Ectodermal cell (in vitro differentiated cells): ENCODE measurements around the gene PRND.
"Not testable (repeated sequence)": the region's sequence is repeated elsewhere in the genome, so short reads cannot be mapped to it uniquely, and the experiment has no call there.

Experiments used
- H3K27ac ChIP-seq: 2 replicates; pipeline ENCODE4 v1.7.0; 2013; ENCODE audit warnings: mild to moderate bottlenecking, low read depth, low read length; ENCODE audit not compliant: insufficient read depth, poor library complexity, severe bottlenecking
- H3K27me3 ChIP-seq: 2 replicates; pipeline ENCODE4 v1.7.0; 2013; ENCODE audit warnings: mild to moderate bottlenecking, low read length; ENCODE audit not compliant: insufficient read depth, control insufficient read depth, poor library complexity, severe bottlenecking
- H3K36me3 ChIP-seq: one replicate; pipeline ENCODE4 v1.7.0; 2013; ENCODE audit warnings: low read length; ENCODE audit not compliant: control insufficient read depth, insufficient read depth
- H3K4me1 ChIP-seq: one replicate; pipeline ENCODE4 v1.7.0; 2013; ENCODE audit warnings: low read length; ENCODE audit not compliant: control insufficient read depth, insufficient read depth
- H3K4me3 ChIP-seq: 2 replicates; pipeline ENCODE4 v1.7.0; 2013; ENCODE audit warnings: low read depth, low read length, control low read depth; ENCODE audit not compliant: insufficient read depth
- H3K9me3 ChIP-seq: 2 replicates; pipeline ENCODE4 v1.7.0; 2013; ENCODE audit warnings: mild to moderate bottlenecking, low read length, moderate library complexity; ENCODE audit not compliant: control insufficient read depth
- WGBS, 2 experiments: methylation state at CpG; one replicate each; pipeline ENCODE4 v1.1.7; 2013; ENCODE audit warnings: missing lambda C conversion rate in 2 of 2; 5-methylcytosine and 5-hydroxymethylcytosine counted together

Gene PRND

GRCh38 chr20:4719190-4719589, 2.5 kb upstream of the PRND start:
- no peaks in the 10 kb centered on the region for H3K9me3 ChIP-seq
- peaks cover 5% of the 10 kb centered on the region for H3K27me3 ChIP-seq
- no peak overlapping the region for H3K27ac ChIP-seq
- H3K4me3 ChIP-seq = no peak overlapping the region
- no peaks in the 10 kb centered on the region for H3K36me3 ChIP-seq
- 90 to 98% methylated on average over 2 of the region's 2 CpGs for WGBS, 2 experiments
- H3K4me1 ChIP-seq = peaks cover 4% of the 10 kb centered on the region

- Histone ChIP-seq H3K4me3 (no peak overlapping the region), H3K4me1 (peaks cover 4% of the 10 kb centered on the region), H3K36me3 (no peaks in the 10 kb centered on the region), H3K9me3 (no peaks in the 10 kb centered on the region), H3K27ac (peak overlapping the region; percentile 88), H3K27me3 (peaks cover 5% of the 10 kb centered on the region)
- 6% methylated on average over 17 to 18 of the region's 18 CpGs for WGBS, 2 experiments
Observed at GRCh38 chr20:4720041-4720976, 1.4 kb upstream of the PRND start.

- H3K27ac ChIP-seq = no peak overlapping the region
- 61 to 62% methylated on average over 10 of the region's 10 CpGs for WGBS, 2 experiments
- H3K9me3 ChIP-seq = no peaks in the 10 kb centered on the region
- no peak overlapping the region for H3K4me3 ChIP-seq
- no peaks in the 10 kb centered on the region for H3K36me3 ChIP-seq
- H3K4me1 ChIP-seq = peaks cover 4% of the 10 kb centered on the region
- H3K27me3 ChIP-seq = peaks cover 5% of the 10 kb centered on the region
Observed at GRCh38 chr20:4720977-4721349, 746 bp upstream of the PRND start.

GRCh38 chr20:4722571-4722970, 862 bp downstream of the PRND start:
- Histone ChIP-seq H3K27me3 (peaks cover 5% of the 10 kb centered on the region), H3K4me3 (no peak overlapping the region), H3K4me1 (peaks cover 4% of the 10 kb centered on the region), H3K36me3 (no peaks in the 10 kb centered on the region), H3K9me3 (no peaks in the 10 kb centered on the region), H3K27ac (no peak overlapping the region)
- 78 to 79% methylated on average over 5 of the region's 5 CpGs for WGBS, 2 experiments

GRCh38 chr20:4722993-4723392, 1.3 kb downstream of the PRND start:
- peaks cover 5% of the 10 kb centered on the region for H3K27me3 ChIP-seq
- no peak overlapping the region for H3K27ac ChIP-seq
- H3K4me1 ChIP-seq = peaks cover 4% of the 10 kb centered on the region
- no peaks in the 10 kb centered on the region for H3K9me3 ChIP-seq
- no peaks in the 10 kb centered on the region for H3K36me3 ChIP-seq
- no peak overlapping the region for H3K4me3 ChIP-seq
- 89 to 93% methylated on average over 4 of the region's 4 CpGs for WGBS, 2 experiments

DNA sequence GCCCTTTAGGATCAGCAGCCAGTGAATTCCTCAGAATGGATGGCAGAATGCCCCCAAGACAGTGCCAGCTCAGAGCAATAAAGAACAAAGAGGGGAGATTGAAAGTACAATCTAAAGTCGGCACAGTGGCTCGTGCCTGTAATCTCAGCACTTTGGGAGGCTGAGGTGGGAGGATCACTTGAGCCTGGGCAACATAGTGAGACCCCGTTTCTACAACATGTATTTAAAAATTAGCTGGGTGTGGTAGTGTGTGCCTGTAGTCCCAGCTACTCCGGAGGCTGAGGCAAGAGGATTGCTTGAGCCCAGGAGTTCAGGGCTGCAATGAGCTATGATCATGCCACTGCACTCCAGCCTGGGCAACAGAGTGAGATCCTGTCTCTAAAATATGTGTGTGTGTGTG, 1.8 kb downstream of the PRND start:
- not testable (repeated sequence) for H3K4me3 ChIP-seq, H3K4me1 ChIP-seq, H3K27me3 ChIP-seq, H3K36me3 ChIP-seq, H3K27ac ChIP-seq, H3K9me3 ChIP-seq
- 92 to 93% methylated on average over 4 of the region's 4 CpGs for WGBS, 2 experiments

- 89 to 90% methylated on average over 34 of the region's 34 CpGs for WGBS, 2 experiments
- peaks cover 5% of the 10 kb centered on the region for H3K27me3 ChIP-seq
- no peak overlapping the region for H3K4me3 ChIP-seq
Observed at GRCh38 chr20:4724459-4725262, 3.0 kb downstream of the PRND start.

DNA sequence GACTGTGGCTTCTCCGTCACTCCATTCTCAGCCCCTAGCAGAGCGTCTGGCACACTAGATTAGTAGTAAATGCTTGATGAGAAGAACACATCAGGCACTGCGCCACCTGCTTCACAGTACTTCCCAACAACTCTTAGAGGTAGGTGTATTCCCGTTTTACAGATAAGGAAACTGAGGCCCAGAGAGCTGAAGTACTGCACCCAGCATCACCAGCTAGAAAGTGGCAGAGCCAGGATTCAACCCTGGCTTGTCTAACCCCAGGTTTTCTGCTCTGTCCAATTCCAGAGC, 3.5 kb downstream of the PRND start:
- H3K36me3 ChIP-seq = no peaks in the 10 kb centered on the region
- no peak overlapping the region for H3K4me3 ChIP-seq
- peaks cover 3% of the 10 kb centered on the region for H3K4me1 ChIP-seq
- no peaks in the 10 kb centered on the region for H3K9me3 ChIP-seq
- H3K27ac ChIP-seq = no peak overlapping the region
- 95% methylated on average over 4 of the region's 4 CpGs for WGBS, 2 experiments
- H3K27me3 ChIP-seq = peaks cover 5% of the 10 kb centered on the region

More at GRCh38 chr20:4724459-4725262, 3.0 kb downstream of the PRND start:
- no peaks in the 10 kb centered on the region for H3K9me3 ChIP-seq
- H3K4me1 ChIP-seq = peaks cover 4% of the 10 kb centered on the region
- H3K36me3 ChIP-seq = no peaks in the 10 kb centered on the region
- no peak overlapping the region for H3K27ac ChIP-seq

GRCh38 chr20:4726710-4727397, 5.1 kb downstream of the PRND start:
- 84 to 85% methylated on average over 16 of the region's 16 CpGs for WGBS, 2 experiments
- Histone ChIP-seq H3K4me1 (no peaks in the 10 kb centered on the region), H3K9me3 (no peaks in the 10 kb centered on the region), H3K27ac (no peak overlapping the region), H3K27me3 (peaks cover 1% of the 10 kb centered on the region), H3K36me3 (no peaks in the 10 kb centered on the region), H3K4me3 (no peak overlapping the region)
